G401.6 (cell line): ENCODE data around the gene KLHL29.

ENCODE experiments used
- FAIRE-seq: peaks from 2 replicates; lab custom pipeline; 2012; peaks lifted over from hg19 to GRCh38; lab: Jason Lieb, UNC

The KLHL29 gene

DNA sequence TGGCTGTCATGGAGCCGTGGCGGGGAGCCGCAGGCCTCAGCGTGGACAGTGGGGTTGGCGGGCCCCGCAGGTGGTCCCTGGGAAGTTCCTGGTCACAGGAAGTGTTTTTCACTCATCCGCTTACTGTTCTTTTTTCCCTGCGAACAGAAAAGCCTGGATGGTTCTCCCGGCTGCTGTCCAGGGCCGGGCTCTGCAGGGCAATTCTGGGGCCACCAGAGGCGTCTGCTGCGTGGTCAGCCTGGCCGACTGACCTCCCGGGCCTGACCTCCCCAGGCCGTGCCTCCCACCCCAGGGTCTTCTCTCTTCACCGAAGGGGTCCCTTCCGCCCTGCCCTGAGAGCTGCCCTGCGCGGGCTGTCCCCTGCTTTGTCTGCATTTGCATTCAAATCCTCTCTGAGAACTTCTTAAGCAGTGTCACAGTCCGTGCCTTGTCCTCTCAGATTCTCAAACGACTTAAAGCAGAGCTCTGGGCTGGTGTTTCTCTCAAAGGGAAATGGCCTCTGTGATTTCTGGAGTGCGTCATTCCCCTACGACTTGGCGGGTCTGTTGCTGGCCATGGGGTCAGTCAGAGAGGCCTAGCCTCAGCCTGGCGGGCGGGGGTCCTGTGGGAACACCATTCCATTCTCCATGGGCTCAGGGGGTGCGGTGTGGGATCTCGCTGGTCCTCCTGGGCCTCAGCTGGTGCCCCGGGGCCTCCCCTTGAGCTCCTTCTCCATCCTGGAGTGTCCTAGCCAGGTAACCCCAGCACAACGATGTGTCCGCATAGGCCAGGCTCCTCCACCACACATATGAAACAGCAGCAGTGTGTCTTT is 38.3 kb downstream of the KLHL29 start:
- no peak for FAIRE-seq

DNA sequence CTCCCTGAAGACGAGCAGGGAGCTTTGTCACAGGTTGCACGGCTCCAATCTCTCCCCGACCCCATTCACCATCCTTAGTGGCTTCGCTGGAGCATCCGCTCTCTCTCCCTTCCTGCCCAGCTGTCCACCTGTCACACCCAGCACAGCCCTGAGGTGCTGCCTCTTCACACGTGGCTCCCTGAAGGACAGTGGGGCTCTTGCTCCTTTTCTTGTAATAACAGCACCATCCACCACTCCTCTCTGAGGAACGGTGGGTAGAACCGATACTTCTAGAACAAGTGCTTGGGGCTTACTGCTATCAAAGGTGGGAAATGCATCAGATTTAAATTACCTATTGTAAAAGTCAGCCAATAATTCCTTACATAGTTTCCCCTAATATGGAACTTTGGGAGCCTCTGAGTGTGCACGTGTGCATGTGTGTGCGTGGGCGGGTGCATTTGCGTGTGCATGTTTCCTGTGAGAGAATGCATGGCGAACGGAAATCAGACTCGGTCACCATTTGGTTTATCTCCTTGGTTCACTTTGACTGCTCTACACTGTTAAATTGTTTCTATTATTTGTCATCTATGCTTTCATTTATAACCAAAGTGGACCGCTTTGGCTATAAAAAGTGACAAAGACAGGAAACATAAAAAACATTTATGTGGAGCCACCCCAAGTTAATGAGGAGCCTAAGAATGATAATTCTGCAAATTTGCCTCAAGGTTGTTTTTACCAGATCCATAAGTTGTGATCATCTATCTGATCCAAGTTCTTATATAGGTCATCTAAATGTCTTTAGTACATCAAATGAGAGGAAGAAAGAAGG is 39.1 kb downstream of the KLHL29 start:
- no peak for FAIRE-seq

DNA sequence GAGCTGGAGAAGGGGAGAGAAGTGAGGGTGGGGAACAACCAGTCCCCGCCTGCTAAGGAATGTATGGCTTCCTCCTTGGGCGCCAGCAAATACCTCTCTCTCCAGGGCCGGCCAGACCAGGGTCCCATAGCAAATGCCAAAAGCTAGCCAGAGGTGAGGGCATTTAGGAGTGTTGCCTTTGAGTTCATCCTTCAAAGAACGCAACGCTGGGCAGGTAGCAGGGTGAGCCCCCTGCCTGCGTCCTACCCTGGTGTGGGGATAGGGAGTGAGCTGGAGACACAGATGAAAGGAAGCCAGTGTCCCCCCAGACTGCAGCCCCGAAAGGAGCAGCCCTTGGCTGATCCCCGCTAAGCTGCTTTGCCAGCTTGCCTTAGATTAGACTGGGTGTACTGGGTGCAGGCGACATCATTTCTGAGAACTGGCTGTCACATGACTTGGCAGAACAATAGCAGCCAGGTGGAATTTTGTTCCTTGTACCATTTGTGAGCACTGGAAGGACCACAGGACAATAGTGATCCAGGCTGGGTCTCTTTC is 40.4 kb downstream of the KLHL29 start:
- no peak for FAIRE-seq

DNA sequence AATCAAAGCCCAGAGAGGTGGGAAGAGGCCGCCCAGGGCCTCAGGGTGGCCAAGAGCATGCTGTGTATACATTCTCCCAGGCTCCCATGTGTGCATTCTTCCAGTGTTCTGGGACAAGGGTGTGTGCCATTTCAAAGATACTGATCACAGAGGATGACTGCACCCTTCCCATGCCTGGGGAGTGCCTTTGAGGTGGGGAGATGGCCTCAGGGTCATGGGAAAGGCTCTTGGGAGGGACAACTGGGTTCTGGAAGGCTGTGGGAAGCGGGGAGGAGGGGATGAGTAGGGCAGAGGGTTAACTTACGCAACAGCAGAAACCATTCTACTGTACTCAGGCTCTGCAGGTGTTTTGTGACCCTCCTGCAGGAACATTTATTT is 40.9 kb downstream of the KLHL29 start:
- FAIRE-seq: no peak

DNA sequence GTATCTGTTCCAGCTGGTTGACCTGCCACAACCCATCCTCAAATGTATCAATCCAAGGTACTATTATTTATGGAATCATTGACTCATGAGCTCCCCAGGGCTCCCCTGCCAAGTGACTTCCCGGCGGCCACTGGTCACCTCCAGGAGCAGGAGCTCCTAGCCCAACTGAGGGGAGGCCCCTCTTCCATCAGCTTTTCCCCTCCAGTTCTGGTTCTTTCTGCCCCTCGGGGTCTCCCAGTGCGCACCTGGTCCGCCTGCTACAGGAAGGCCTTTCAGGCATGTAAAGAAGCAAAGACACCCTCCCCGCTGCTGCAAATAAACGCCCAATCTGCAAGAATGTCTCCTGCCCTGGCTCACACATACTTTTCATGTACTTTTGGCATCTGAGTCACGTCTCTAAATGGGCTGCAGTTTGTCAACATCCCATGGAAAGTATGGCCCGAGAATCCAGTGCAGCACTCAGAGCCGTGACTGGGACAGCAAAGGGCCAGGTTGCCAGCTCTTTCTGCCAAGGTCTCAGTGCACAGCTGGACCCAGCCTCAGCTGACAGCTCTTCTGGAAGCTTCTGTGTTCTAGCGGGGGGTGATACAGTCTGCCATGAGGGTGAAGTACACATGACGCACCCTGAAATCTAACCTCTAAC is 41.4 kb downstream of the KLHL29 start:
- no peak for FAIRE-seq

- no peak for FAIRE-seq
Observed at GRCh38 chr2:23427350-23427749, 42.4 kb downstream of the KLHL29 start.

DNA sequence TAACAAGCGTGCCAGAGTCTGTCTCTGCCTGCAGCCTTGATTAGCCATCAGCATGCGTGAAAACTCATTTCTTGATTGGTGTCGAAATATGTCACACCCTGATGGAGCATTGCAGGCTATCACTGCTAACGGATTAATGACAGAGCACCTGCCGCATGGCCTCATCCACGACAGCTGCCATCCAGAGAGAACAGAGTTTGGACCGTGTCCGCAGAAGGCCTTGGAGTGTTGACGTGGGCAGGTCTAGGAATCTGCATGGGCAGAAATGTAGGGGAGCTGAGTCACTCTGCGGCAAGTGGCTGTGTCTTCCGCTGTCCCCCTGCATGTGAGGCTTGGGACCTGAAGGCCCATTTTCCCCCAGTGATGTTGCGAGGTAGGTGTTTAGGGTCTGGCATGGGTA is 43.0 kb downstream of the KLHL29 start:
- no peak for FAIRE-seq

DNA sequence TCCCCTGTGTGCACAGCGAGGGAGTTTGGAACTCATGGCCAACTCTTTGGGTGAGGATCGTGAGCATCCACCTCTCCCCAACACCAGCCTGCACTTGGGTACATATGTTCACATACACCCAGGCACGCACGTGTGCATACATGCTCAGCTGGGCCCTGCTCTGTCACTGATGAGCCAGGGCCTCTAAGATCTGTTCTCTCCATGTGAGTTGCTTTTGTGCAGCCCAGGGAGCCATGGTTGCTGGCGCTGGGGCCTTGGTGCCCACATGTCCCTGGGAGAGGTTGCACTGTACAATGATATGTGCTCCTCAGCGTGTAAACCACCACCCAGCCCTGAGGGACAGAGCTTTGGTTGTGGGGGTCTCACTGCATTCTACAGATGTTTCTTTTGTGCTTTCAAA is 44.1 kb downstream of the KLHL29 start:
- no peak for FAIRE-seq

DNA sequence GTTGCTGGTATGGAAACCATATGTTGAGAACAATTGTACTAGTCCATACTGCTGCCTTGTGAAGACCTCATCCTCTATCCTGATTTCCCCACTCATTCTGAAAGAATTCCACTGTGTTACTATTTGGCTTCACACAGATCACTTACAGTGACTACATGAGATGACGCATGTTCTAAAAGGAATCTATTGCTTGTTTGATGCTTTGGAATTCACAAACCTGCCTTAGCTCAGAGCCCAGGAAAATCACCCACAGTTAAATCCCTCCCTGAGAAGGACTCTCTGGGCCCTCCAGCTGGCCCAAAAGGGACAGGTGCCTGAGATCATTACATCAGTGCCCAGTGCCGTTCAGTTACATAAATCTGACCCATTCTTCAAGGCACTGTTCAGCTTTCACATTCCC is 45.3 kb downstream of the KLHL29 start:
- FAIRE-seq: no peak

DNA sequence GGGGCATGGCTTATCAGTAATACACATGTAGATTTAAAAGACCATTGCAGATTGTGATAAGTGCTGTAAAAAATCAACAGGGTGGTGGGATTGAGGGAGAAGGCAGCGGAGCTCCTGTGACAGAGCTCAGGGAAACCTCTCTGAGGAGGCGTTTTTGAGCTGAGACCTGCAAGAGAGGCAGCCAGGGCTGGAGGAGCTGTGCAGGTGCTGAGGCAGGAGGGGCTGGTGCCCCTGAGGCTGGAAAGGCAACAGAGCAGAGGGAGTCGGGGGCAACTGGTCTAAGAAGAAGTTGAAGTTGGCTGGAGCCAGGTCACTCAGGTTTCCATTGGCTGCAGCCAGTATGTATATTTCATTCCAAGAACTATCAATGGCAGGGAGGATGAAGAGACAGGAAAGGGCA is 47.6 kb downstream of the KLHL29 start:
- no peak for FAIRE-seq

DNA sequence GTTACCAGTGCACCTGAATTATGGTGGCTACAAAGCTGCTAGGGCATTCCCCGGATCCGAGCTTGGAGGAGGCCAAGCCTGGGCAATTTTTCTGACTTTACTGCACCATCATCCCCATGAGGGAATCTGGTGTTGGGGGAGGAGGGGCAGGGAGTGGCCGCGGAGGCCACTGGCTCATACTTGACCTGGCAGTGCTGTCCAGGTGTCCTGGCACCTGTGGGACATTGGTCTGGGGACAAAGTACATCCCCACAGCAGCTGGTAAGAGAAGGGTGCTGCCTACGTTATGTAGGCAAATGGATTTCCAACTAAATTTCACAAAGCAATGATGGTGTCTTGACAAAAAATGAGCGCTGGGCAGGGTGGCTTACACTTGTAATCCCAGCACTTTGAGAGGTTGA is 48.3 kb downstream of the KLHL29 start:
- FAIRE-seq: no peak

DNA sequence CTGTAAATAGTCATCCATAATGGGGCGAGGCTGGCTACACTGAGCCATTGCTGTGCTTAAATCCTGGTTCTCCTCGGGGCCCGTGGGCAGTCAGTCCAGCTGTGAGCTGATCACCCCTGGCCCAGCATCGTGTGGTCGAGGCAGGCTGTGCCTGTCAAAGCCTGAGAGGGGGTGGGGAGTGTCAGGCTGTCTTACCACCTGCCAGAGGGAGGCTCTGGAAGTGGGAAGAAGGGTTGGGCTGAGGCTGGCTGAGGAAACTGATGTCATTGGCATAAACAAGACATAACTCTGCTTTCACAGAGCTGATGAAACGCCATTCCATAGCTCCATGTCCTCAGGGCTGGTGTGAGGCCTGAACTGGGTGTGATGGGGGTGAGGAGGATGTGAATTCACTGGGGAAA is 49.7 kb downstream of the KLHL29 start:
- no peak for FAIRE-seq

DNA sequence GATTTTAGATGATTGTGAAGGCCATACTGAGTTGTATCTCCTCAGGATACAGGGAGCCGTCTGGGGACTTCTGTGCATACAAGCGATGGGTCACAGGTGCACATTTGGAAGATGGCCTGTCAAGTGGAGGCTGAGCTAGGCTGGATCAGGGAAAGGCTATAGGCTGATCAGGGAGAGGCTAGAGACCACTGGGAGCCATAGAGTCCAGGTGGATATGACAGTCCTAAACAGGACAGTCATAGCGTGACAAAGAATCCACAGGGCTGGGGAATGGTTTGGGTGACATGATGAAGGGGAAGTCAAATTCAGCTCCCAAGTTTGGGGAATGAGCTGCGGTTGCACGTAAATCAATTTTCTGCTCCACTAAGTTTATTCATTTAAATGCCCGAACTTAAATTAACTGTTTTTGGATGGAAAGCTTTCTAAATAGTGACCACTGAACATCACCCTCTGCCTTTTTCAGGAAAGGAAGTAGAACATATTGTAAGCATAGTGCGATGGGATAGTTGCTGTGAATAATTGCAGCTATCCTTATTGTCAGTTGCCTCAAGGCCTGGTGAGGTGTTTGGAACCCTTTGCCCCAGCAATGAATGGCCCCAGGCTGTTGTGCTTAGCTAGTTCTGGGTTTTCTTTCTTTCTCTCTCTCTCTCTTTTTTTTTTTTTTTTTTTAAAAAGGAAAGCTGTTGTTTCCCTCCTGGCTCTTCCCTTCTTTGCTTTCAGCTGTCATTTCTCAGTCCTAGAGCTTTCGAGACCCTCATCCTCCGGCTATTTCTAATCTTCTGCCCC is 50.5 kb downstream of the KLHL29 start:
- FAIRE-seq: no peak

DNA sequence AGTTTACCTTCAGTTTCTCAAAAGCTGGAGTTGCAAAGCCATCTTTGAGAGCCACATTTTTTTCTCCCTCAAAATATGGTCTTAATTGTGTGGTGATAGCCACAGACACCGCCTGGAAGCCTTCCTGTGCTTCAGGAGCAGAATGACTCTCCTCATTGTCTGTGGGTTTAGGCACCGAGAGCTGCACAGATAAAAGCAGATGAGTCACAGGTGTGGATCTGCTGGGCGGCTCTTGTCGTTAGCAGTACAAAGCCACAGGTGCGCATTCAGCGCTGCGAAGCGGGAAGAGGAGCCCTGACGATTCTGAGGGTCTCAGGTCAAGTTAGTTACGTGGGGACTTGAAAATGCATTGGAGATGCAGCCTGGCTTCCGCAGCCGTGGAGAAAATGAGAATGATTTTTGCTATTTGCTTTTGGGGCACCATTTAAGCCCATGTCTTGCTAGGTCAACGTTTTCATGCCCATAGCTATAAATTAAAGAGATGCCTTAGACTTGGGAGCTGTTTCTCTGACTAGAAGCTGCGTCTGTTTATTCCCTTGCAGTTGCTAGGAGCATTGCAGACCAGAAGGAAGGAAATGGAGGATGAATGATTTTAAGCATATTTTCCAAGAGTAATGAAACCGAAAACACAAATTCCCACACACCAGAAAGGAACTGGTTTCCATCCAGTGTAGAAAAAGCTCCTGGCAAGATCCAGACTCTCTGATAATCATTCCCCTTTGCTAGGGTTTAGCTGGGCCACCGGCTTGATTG is 51.5 kb downstream of the KLHL29 start:
- no peak for FAIRE-seq

GRCh38 chr2:23441414-23441813 is 56.4 kb downstream of the KLHL29 start:
- no peak for FAIRE-seq

DNA sequence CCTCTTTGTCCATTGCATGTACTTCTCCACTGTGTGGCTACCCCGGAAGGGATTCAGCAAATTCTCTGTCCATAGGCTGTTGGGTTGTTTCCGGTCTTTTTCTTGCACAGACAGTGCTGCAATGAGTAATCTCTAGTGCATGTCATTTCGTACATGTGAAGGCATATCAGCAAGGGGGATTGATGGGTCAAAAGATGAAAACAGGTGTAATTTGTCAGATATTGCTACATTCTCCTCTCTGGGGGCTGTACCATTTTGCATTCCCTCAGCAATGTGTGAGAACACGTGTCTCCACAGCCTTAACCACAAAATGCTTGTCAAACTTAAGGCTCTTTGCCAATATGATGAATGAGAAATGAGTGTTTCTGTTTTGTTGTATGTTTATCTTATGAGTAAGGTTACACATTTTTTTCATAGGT is 60.5 kb downstream of the KLHL29 start:
- no peak for FAIRE-seq

- FAIRE-seq: no peak
Observed at GRCh38 chr2:23446916-23447315, 61.9 kb downstream of the KLHL29 start.

GRCh38 chr2:23447405-23447804 is 62.4 kb downstream of the KLHL29 start:
- no peak for FAIRE-seq

DNA sequence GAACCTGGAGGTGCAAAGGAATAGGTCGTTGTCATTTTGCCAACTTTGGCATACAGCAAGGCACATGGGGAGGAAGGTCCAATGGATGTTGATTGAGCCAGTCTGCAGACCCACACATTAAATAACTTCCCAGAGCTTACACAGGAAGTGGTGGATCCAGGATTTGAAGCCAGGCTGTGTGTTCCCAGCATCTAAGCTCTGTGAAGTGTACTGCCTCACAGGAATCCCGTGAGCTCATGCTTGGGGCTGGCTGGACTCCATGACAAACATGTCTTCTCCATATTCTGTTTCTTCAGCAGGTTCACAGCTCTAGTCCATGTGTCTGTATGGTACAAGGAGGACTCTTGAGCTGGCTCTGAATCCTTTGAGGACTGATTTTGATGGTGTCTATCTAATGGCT is 63.9 kb downstream of the KLHL29 start:
- no peak for FAIRE-seq

DNA sequence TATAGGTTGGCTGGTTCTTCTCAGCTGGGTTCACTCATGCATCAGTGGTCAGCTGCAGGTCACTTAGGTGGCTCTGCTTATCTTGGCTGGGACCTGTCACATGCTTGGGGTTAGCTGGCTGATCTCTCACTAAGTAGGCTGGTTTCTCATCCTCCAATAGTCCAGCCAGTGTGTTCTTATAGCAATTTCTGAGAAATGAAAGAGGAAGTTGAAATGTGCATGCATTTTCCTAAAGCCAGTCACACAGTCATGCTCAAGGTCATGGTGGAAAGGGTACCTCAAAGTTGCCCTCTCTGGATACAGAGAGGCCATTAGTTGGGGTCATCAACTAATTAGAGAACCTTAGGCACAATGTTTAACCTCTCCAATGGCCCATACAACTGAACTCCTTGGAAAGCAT is 64.4 kb downstream of the KLHL29 start:
- no peak for FAIRE-seq

GRCh38 chr2:23449831-23450331 is 64.9 kb downstream of the KLHL29 start:
- no peak for FAIRE-seq
